WTC11 (cell line): Measurements from ENCODE around the gene METTL22. TPM values are rescaled to one million over a fixed set of nuclear protein-coding genes. Genes with fewer than 3 reads are reported as not detected.

Experiments used
- ATAC-seq: fragments of 200-7000 bp; cut with Tn5 transposase; 2 replicates; pipeline ENCODE4 v1.10.0; 2021; ENCODE audit warnings: mild to moderate bottlenecking, moderate library complexity
- CTCF ChIA-PET: fragments of 300-600 bp; sonication (Branson Sonifier 250); formaldehyde crosslinking; loops from one replicate; lab custom pipeline; 2021; ENCODE audit warnings: antibody characterized with exemption; lab: Charles Lee
- POLR2A ChIA-PET: fragments of 350-600 bp; sonication (Branson Sonifier 250); formaldehyde crosslinking; loops from one replicate; lab custom pipeline; 2021; ENCODE audit warnings: antibody characterized with exemption; lab: Charles Lee
- DNase-seq: peaks from one replicate; pipeline ENCODE4 v3.0.0; 2021; ENCODE audit warnings: low spot score
- H3K27ac Mint-ChIP-seq: 2 replicates; pipeline ENCODE4 v1.8.0; 2021; ENCODE audit warnings: mixed read lengths
- H3K27me3 Mint-ChIP-seq: 2 replicates; pipeline ENCODE4 v1.8.0; 2021; ENCODE audit warnings: low read depth, mild to moderate bottlenecking, moderate library complexity, mixed read lengths
- H3K36me3 Mint-ChIP-seq: 2 replicates; pipeline ENCODE4 v1.8.0; 2021; ENCODE audit warnings: mixed read lengths
- H3K4me1 Mint-ChIP-seq: 2 replicates; pipeline ENCODE4 v1.8.0; 2022; ENCODE audit warnings: mixed read lengths
- H3K4me3 Mint-ChIP-seq: 2 replicates; pipeline ENCODE4 v1.8.0; 2021; ENCODE audit warnings: mild to moderate bottlenecking, moderate library complexity, mixed read lengths
- H3K9me3 Mint-ChIP-seq: 2 replicates; pipeline ENCODE4 v1.8.0; 2021; ENCODE audit warnings: mixed read lengths
- AFF4 ChIP-seq: sonication (generic); formaldehyde crosslinking; IDR thresholded peaks from 2 replicates; pipeline ENCODE4 v1.8.1; 2023; ENCODE audit warnings: mild to moderate bottlenecking, missing genetic modification reagents, borderline replicate concordance
- ARID4B ChIP-seq: sonication (generic); formaldehyde crosslinking; IDR thresholded peaks from 2 replicates; pipeline ENCODE4 v1.8.0; 2023; ENCODE audit warnings: missing genetic modification reagents, mild to moderate bottlenecking, borderline replicate concordance
- ATF2 ChIP-seq: sonication (generic); formaldehyde crosslinking; IDR thresholded peaks from 2 replicates; pipeline ENCODE4 v1.8.1; 2022; ENCODE audit warnings: low read depth, missing genetic modification reagents, borderline replicate concordance
- E2F4 ChIP-seq: sonication (generic); formaldehyde crosslinking; IDR thresholded peaks from 2 replicates; pipeline ENCODE4 v1.8.1; 2022; ENCODE audit warnings: low read depth, mild to moderate bottlenecking, moderate library complexity, missing genetic modification reagents, borderline replicate concordance
- IRF1 ChIP-seq: sonication (generic); formaldehyde crosslinking; IDR thresholded peaks from 2 replicates; pipeline ENCODE4 v1.8.0; 2023; ENCODE audit warnings: missing genetic modification reagents
- PREB ChIP-seq: sonication (generic); formaldehyde crosslinking; IDR thresholded peaks from 2 replicates; pipeline ENCODE4 v1.8.1; 2022; ENCODE audit warnings: mild to moderate bottlenecking, missing genetic modification reagents, moderate library complexity, borderline replicate concordance
- PRRX2 ChIP-seq: fragments of 250-450 bp; sonication (Bioruptor Pico); IDR thresholded peaks from 2 replicates; pipeline ENCODE4 v1.8.0; 2021; ENCODE audit warnings: mild to moderate bottlenecking
- SP1 ChIP-seq: sonication (generic); formaldehyde crosslinking; conservative IDR thresholded peaks from 2 replicates; pipeline ENCODE4 v1.8.1; 2022; ENCODE audit warnings: missing genetic modification reagents
- STAT6 ChIP-seq: sonication (generic); formaldehyde crosslinking; conservative IDR thresholded peaks from 2 replicates; pipeline ENCODE4 v1.8.1; 2023; ENCODE audit warnings: mild to moderate bottlenecking, low read depth, missing genetic modification reagents, moderate library complexity
- TCF7 ChIP-seq: sonication (generic); formaldehyde crosslinking; IDR thresholded peaks from 2 replicates; pipeline ENCODE4 v1.8.0; 2022; ENCODE audit warnings: mild to moderate bottlenecking, low read depth, missing genetic modification reagents, moderate library complexity
- ZNF138 ChIP-seq: sonication (generic); formaldehyde crosslinking; conservative IDR thresholded peaks from 2 replicates; pipeline ENCODE4 v1.8.1; 2022; ENCODE audit warnings: mild to moderate bottlenecking, moderate library complexity, missing genetic modification reagents
- ZNF219 ChIP-seq: sonication (generic); formaldehyde crosslinking; IDR thresholded peaks from 2 replicates; pipeline ENCODE4 v1.8.0; 2023; ENCODE audit warnings: missing genetic modification reagents, mild to moderate bottlenecking, borderline replicate concordance
- ZNF281 ChIP-seq: sonication (generic); formaldehyde crosslinking; IDR thresholded peaks from 2 replicates; pipeline ENCODE4 v1.8.0; 2023; ENCODE audit warnings: mild to moderate bottlenecking, missing genetic modification reagents
- ZNF416 ChIP-seq: fragments of 250-450 bp; sonication (Bioruptor Pico); IDR thresholded peaks from 2 replicates; pipeline ENCODE4 v1.9.0; 2021; ENCODE audit warnings: mild to moderate bottlenecking, inconsistent platforms
- total RNA-seq: library from RNA; stranded (reverse); gene quantifications from 3 replicates; pipeline ENCODE4 v1.2.3, GENCODE V29; 2021

The METTL22 gene
- total RNA-seq, 1 experiment from 2014 or later = 82.0 TPM

- Mint-ChIP-seq H3K27ac (no peak overlapping the region), H3K9me3 (no peaks in the 10 kb centered on the region), H3K27me3 (no peaks in the 10 kb centered on the region), H3K4me1 (no peaks in the 10 kb centered on the region), H3K36me3 (peaks cover 70% of the 10 kb centered on the region), H3K4me3 (no peak overlapping the region)
- ATAC-seq (no peak), DNase-seq (no peak)
- CTCF ChIA-PET = interaction anchor here (1.3 kb wide), 1 partner anchor 61 kb away, joined by 4 read pairs; no protein-coding TSS in a partner anchor
- no peak for TF ChIP-seq STAT6 (CRISPR knock-in tag)
- POLR2A ChIA-PET = no interaction called here
These were observed 9.9 kb downstream of the METTL22 start for GRCh38 chr16:8631373-8631772.

- Mint-ChIP-seq H3K27me3 (no peaks in the 10 kb centered on the region), H3K36me3 (peaks cover 72% of the 10 kb centered on the region), H3K9me3 (no peaks in the 10 kb centered on the region), H3K4me1 (no peaks in the 10 kb centered on the region), H3K27ac (no peak overlapping the region), H3K4me3 (no peak overlapping the region)
- no peak for ATAC-seq
- ChIA-PET CTCF (interaction anchor here (1.3 kb wide), 1 partner anchor 62 kb away, joined by 4 read pairs; no protein-coding TSS in a partner anchor), POLR2A (no interaction called here)
- DNase-seq = no peak
- TF ChIP-seq ARID4B (no peak), ZNF138 (CRISPR knock-in tag) (no peak), PRRX2 (no peak), ZNF416 (CRISPR knock-in tag) (no peak), TCF7 (no peak), IRF1 (CRISPR knock-in tag) (no peak), PREB (no peak), E2F4 (CRISPR knock-in tag) (no peak), SP1 (CRISPR knock-in tag) (no peak), ATF2 (CRISPR knock-in tag) (no peak), AFF4 (no peak), ZNF219 (CRISPR knock-in tag) (no peak), ZNF281 (no peak)
These were observed 10.4 kb downstream of the METTL22 start for GRCh38 chr16:8631818-8632465.
